ENCODE results near the gene EXD3. TPM values are rescaled to one million over a fixed set of nuclear protein-coding genes. Genes with fewer than 3 reads are reported as not detected.

Gene EXD3
- total RNA-seq, 1 experiment from 2014 or later: 15.3 TPM

GRCh38 chr9:137349471-137350033 is 73.4 kb downstream of the EXD3 start:
- H2BK120ac ChIP-seq (ENCODE audit: low read depth, low read length, poor library complexity, severe bottlenecking): no peak overlapping the region
- no peak overlapping the region for H4K5ac ChIP-seq (ENCODE audit: insufficient read length, low read depth, low read length)
- no peak overlapping the region for H2AFZ ChIP-seq (ENCODE audit: low read length)
- no peak overlapping the region for H3K4me2 ChIP-seq (ENCODE audit: insufficient read depth, insufficient read length, low read length)
- Mint-ChIP-seq H3K27ac (no peak overlapping the region), H3K9me3 (peaks cover 27 to 61% of the 10 kb centered on the region in 2 experiments), H3K36me3 (ENCODE audit: insufficient read depth in 1 of 3, low read depth in 3 of 3) (peaks cover 4 to 6% (median 5%) of the 10 kb centered on the region in 3 experiments; a peak in 5 of 7 replicates), H3K4me1 (no peaks in the 10 kb centered on the region), H3K27me3 (ENCODE audit: low read depth) (peaks cover 21% of the 10 kb centered on the region), H3K4me3 (no peak overlapping the region)
- DNase-seq: no peak
- no peaks in the 10 kb centered on the region for H3K79me1 ChIP-seq (ENCODE audit: insufficient read depth, low read depth, low read length, poor library complexity, severe bottlenecking)
- no peak overlapping the region for H3K4ac ChIP-seq (ENCODE audit: low read depth, low read length)
- H2BK12ac ChIP-seq (ENCODE audit: insufficient read length, low read depth, low read length): no peak overlapping the region
- H3T11ph ChIP-seq (ENCODE audit: low read length): no peak overlapping the region
- no peak overlapping the region for H2BK15ac ChIP-seq (ENCODE audit: low read depth, low read length)
- H4K8ac ChIP-seq (replicated peaks; ENCODE audit: insufficient read length, low read depth, low read length): no peak overlapping the region
- H2BK5ac ChIP-seq (ENCODE audit: insufficient read length, low read length): no peak overlapping the region
- H3K27ac ChIP-seq (ENCODE audit: insufficient read length, low read depth, low read length): no peak overlapping the region
- H3K79me2 ChIP-seq (ENCODE audit: insufficient read depth, low read length): no peaks in the 10 kb centered on the region
- no peak overlapping the region for H4K91ac ChIP-seq (ENCODE audit: insufficient read length, low read depth, low read length)
- no peak overlapping the region for H3K56ac ChIP-seq (ENCODE audit: insufficient read length, low read depth, low read length)
- no peak overlapping the region for H3K23ac ChIP-seq (ENCODE audit: insufficient read length, low read depth, low read length)
- no peak overlapping the region for H3K18ac ChIP-seq (ENCODE audit: insufficient read length, low read depth, low read length)
- H3K9me3 ChIP-seq (ENCODE audit: control insufficient read depth, low read depth, low read length): peaks cover 6% of the 10 kb centered on the region
- TF ChIP-seq, protein P1, sequence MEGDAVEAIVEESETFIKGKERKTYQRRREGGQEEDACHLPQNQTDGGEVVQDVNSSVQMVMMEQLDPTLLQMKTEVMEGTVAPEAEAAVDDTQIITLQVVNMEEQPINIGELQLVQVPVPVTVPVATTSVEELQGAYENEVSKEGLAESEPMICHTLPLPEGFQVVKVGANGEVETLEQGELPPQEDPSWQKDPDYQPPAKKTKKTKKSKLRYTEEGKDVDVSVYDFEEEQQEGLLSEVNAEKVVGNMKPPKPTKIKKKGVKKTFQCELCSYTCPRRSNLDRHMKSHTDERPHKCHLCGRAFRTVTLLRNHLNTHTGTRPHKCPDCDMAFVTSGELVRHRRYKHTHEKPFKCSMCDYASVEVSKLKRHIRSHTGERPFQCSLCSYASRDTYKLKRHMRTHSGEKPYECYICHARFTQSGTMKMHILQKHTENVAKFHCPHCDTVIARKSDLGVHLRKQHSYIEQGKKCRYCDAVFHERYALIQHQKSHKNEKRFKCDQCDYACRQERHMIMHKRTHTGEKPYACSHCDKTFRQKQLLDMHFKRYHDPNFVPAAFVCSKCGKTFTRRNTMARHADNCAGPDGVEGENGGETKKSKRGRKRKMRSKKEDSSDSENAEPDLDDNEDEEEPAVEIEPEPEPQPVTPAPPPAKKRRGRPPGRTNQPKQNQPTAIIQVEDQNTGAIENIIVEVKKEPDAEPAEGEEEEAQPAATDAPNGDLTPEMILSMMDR (conservative IDR thresholded peaks at IDR 0.05): no peak
- no peak overlapping the region for H2BK20ac ChIP-seq (ENCODE audit: low read depth, low read length, poor library complexity, severe bottlenecking)
- no peaks in the 10 kb centered on the region for H3K27me3 ChIP-seq (ENCODE audit: insufficient read depth, low read length)
- H4K20me1 ChIP-seq (ENCODE audit: control insufficient read depth, insufficient read depth, insufficient read length): no peaks in the 10 kb centered on the region
- H2AK5ac ChIP-seq (ENCODE audit: insufficient read length, low read length): no peak overlapping the region
- no peaks in the 10 kb centered on the region for H3K4me1 ChIP-seq (ENCODE audit: insufficient read depth, low read length)
- no peaks in the 10 kb centered on the region for H3K23me2 ChIP-seq (ENCODE audit: insufficient read length, low read depth, low read length, poor library complexity, severe bottlenecking)
- WGBS (ENCODE audit: extremely low coverage, insufficient read length, low lambda C conversion rate): no CpG with 5 or more reads among the region's 27 CpGs
- H3K14ac ChIP-seq (ENCODE audit: insufficient read depth, low read length): no peak overlapping the region
- no peak overlapping the region for H3K9ac ChIP-seq (ENCODE audit: extremely low read depth, insufficient read length, low read length)
